ENCODE results near the gene CCDC181.

DNA sequence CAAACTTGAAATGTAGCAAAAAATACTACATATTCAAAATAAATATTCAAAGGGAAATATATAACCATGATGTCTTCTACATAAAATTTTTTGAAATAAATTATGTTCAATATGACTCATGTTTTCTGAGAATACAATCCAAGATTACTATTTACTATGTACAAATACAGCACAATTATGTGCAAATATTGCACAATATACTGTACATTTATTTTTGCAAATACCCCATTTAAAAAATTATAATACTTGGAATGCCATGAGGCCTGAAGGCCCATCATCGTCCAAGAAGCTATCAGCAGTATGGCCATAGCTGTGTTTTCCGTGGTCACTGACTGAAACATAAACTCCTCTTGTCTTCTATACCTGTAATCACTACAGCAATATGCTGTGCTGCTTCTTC lies 12.3 kb downstream of the CCDC181 start:
- TF ChIP-seq TCF12 (IDR thresholded peaks at IDR 0.05; ENCODE audit: low read depth, low read length): no peak
- TF ChIP-seq CEBPB (IDR thresholded peaks at IDR 0.05; ENCODE audit: low read depth, low read length): no peak
- TF ChIP-seq EP300 (IDR thresholded peaks at IDR 0.05; ENCODE audit: borderline replicate concordance in 1 of 2, low read depth in 2 of 2, low read length in 2 of 2): no peak
- TF ChIP-seq, protein P1, sequence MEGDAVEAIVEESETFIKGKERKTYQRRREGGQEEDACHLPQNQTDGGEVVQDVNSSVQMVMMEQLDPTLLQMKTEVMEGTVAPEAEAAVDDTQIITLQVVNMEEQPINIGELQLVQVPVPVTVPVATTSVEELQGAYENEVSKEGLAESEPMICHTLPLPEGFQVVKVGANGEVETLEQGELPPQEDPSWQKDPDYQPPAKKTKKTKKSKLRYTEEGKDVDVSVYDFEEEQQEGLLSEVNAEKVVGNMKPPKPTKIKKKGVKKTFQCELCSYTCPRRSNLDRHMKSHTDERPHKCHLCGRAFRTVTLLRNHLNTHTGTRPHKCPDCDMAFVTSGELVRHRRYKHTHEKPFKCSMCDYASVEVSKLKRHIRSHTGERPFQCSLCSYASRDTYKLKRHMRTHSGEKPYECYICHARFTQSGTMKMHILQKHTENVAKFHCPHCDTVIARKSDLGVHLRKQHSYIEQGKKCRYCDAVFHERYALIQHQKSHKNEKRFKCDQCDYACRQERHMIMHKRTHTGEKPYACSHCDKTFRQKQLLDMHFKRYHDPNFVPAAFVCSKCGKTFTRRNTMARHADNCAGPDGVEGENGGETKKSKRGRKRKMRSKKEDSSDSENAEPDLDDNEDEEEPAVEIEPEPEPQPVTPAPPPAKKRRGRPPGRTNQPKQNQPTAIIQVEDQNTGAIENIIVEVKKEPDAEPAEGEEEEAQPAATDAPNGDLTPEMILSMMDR (IDR thresholded peaks at IDR 0.05; ENCODE audit: control extremely low read depth in 1 of 3, insufficient read depth in 1 of 3, low read depth in 1 of 3, low read length in 3 of 3): no peak
- no peak for TF ChIP-seq MAFK (IDR thresholded peaks at IDR 0.05; ENCODE audit: low read depth, low read length)
- TF ChIP-seq SP1 (IDR thresholded peaks at IDR 0.05; ENCODE audit: low read depth, low read length): no peak
- no peak for TF ChIP-seq EZH2 (IDR thresholded peaks at IDR 0.05; ENCODE audit: low read depth, low read length, severe bottlenecking)
- TF ChIP-seq POLR2A (IDR thresholded peaks at IDR 0.05; ENCODE audit: control extremely low read depth in 1 of 2, low read depth in 2 of 2, low read length in 2 of 2): no peak
- TF ChIP-seq RFX5 (IDR thresholded peaks at IDR 0.05; ENCODE audit: borderline replicate concordance, low read depth, low read length): no peak
